Smooth muscle cell (in vitro differentiated cells): ENCODE data around the gene ZBTB37. TPM values are rescaled to one million over a fixed set of nuclear protein-coding genes. Genes with fewer than 3 reads are reported as not detected.

ENCODE experiments used
- polyA plus RNA-seq: library from polyadenylated mRNA; unstranded; fragments of >200 nt; fragmentation: Nextera tagmentation; extraction: Ambion mirVana; gene quantifications from 2 replicates; pipeline ENCODE4 v1.2.1, GENCODE V29; 2016
- small RNA-seq: library from RNA; depleted of rRNA; stranded (forward); fragments of <200 nt; gene quantifications from one replicate; pipeline ENCODE3, GENCODE V24; 2014
- total RNA-seq: library from RNA; depleted of rRNA; stranded (reverse); fragments of >200 nt; gene quantifications from 2 replicates; pipeline ENCODE4 v1.2.3, GENCODE V29; 2014

The ZBTB37 gene
- total and polyA plus RNA-seq, 2 experiments from 2014 or later, result 0.77 to 6.6 TPM

Small RNA genes within 50 kb of the gene (small RNA-seq; reads per million reads assigned to genes)
- gene RNA5SP67, result not detected

Other genes starting within 250 kb of the ZBTB37 start
- gene TEX50, start 233.0 kb upstream of the ZBTB37 start, total RNA-seq, result 0.49 TPM in 1 of 2 replicates, not detected in the other
- gene TEX50, start 233.0 kb upstream of the ZBTB37 start, polyA plus RNA-seq, result not detected in 2 replicates
- gene ANKRD45, start 198.5 kb upstream of the ZBTB37 start, total RNA-seq, result 0.72 TPM in 1 of 2 replicates, not detected in the other
- gene ANKRD45, start 198.5 kb upstream of the ZBTB37 start, polyA plus RNA-seq, result 1.8 and 5.3 TPM in 2 replicates
- gene KLHL20, start 153.4 kb upstream of the ZBTB37 start, total RNA-seq, result 47.6 and 49.7 TPM in 2 replicates
- gene KLHL20, start 153.4 kb upstream of the ZBTB37 start, polyA plus RNA-seq, result 21.2 and 25.6 TPM in 2 replicates
- 16.9 and 19.3 TPM in 2 replicates for gene DARS2, start 43.7 kb upstream of the ZBTB37 start, total RNA-seq
- 7.7 and 10.1 TPM in 2 replicates for gene DARS2, start 43.7 kb upstream of the ZBTB37 start, polyA plus RNA-seq
- 14.6 and 15.6 TPM in 2 replicates for gene CENPL, start 43.5 kb upstream of the ZBTB37 start, total RNA-seq
- 3.5 and 6.1 TPM in 2 replicates for gene CENPL, start 43.5 kb upstream of the ZBTB37 start, polyA plus RNA-seq
- gene GAS5, start 391 bp upstream of the ZBTB37 start, total RNA-seq, result 206 and 276 TPM in 2 replicates
- 104 and 156 TPM in 2 replicates for gene GAS5, start 391 bp upstream of the ZBTB37 start, polyA plus RNA-seq
- gene SERPINC1, start 48.9 kb downstream of the ZBTB37 start, total RNA-seq, result 0.49 and 0.63 TPM in 2 replicates
- gene SERPINC1, start 48.9 kb downstream of the ZBTB37 start, polyA plus RNA-seq, result 0.56 TPM in 1 of 2 replicates, not detected in the other
- 20.7 and 21.6 TPM in 2 replicates for gene RC3H1, start 154.0 kb downstream of the ZBTB37 start, total RNA-seq
- gene RC3H1, start 154.0 kb downstream of the ZBTB37 start, polyA plus RNA-seq, result 3.9 and 4.7 TPM in 2 replicates